DOHH2 (cell line): Measurements from ENCODE around the gene WLS.

Source experiments
- EZH2phosphoT487 ChIP-seq: fragments of 200-600 bp; sonication (generic); IDR thresholded peaks from 2 replicates; pipeline ENCODE4 v1.6.1; 2017; ENCODE audit warnings: borderline replicate concordance, mild to moderate bottlenecking, antibody characterized with exemption, low read length, moderate library complexity, mixed read lengths
- TF ChIP-seq, protein P1 (sequence below): fragments of 200-600 bp; sonication (generic); IDR thresholded peaks from one replicate; pipeline ENCODE4 v1.5.1; 2014; ENCODE audit warnings: antibody characterized with exemption, mild to moderate bottlenecking, low read depth, low read length; ENCODE audit not compliant: poor library complexity, severe bottlenecking

DNA sequence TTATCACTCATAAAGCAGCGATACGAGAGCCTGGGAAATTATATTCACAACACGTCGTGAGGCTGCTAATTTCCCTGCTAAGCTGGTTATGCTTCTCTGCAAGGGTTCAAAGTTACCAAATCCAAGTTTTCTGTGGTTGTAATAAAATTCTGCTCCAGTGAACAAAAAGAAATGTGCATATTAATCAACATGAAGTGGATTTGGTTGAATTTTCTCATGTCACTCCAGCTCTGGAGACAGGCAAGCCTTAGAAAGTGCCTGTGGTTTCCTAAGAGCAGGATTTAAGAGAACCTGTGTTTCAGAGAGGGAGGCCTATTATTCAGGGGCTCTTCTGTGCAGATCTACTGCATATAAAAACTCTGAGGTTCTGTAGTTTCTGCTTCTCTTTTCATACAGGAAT lies 87.5 kb downstream of the WLS start:
- TF ChIP-seq, protein P1, sequence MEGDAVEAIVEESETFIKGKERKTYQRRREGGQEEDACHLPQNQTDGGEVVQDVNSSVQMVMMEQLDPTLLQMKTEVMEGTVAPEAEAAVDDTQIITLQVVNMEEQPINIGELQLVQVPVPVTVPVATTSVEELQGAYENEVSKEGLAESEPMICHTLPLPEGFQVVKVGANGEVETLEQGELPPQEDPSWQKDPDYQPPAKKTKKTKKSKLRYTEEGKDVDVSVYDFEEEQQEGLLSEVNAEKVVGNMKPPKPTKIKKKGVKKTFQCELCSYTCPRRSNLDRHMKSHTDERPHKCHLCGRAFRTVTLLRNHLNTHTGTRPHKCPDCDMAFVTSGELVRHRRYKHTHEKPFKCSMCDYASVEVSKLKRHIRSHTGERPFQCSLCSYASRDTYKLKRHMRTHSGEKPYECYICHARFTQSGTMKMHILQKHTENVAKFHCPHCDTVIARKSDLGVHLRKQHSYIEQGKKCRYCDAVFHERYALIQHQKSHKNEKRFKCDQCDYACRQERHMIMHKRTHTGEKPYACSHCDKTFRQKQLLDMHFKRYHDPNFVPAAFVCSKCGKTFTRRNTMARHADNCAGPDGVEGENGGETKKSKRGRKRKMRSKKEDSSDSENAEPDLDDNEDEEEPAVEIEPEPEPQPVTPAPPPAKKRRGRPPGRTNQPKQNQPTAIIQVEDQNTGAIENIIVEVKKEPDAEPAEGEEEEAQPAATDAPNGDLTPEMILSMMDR, result no peak
- no peak for TF ChIP-seq EZH2phosphoT487
